HG02798 (cell line): ENCODE results near the gene PRX.
"Not testable (repeated sequence)": the region's sequence is repeated elsewhere in the genome, so short reads cannot be mapped to it uniquely, and the experiment has no call there.

ENCODE experiments used
- ATAC-seq: cut with Tn5 transposase; IDR thresholded peaks from one replicate; pipeline ENCODE4 v1.9.1; 2021; ENCODE audit warnings: mild to moderate bottlenecking; ENCODE audit not compliant: unreplicated experiment, poor library complexity

The PRX gene

DNA sequence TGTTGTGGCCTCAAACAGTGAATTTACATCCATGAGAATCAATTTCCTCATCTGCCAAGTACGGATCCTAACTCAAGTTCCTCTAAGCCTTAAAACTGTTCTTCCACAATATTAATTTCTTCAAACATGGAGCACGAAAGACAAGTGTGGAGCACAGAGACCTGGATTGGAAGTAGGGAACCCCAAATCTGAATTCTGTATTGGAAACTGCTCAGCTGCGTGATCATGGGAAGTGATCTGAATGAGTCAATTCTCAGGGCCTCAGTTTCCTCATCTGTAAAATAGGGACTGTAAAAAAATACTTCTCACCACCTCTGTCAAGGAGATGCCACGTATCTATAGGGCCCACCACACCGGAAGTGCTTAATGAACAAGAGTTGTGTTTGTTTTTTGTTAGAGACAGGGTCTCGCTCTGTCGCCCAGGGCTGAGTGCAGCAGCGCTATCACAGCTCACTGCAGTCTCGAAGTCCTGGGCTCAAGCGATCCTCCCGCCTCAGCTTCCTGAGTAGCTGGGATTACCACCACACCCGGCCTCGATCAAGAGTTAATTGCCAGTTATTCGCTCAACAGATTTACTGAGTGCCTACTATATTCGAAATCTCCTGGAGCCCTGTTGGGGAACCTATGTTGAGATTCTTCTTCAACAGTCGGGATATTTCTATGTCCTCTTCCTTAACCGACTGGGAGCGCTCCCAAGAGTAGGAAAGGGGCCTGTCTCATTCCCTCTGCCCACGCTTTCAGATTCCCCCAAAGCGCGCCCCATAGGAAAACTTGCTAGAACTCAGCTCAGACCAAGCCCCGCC is 29.4 kb upstream of the PRX start:
- ATAC-seq: no peak

DNA sequence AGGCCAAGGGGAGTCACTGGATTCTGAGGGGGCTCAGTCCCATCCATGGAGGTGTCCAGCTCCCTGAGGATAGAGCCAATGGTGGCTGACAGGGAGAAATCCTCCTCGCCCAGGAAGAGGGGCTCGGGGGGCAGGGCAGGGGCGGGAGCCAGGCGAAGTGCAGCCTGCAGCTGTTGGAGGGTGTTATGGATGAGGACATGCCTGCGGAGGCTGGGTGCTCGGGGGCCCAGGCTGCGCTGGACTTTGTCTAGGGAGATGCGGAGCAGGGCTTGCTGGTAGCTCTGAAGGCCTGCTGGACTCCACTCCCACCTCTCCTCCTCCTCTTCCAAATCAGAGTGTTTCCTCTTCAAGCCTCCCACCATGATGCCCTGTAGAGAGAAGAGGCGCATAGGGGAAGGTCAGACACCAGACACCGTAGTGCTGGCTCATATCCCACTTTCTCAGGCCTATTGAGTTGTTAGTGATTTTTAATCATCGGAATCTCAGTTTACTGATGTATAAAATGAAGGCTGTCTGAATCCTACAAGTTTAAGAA is 28.6 kb upstream of the PRX start:
- no peak for ATAC-seq

DNA sequence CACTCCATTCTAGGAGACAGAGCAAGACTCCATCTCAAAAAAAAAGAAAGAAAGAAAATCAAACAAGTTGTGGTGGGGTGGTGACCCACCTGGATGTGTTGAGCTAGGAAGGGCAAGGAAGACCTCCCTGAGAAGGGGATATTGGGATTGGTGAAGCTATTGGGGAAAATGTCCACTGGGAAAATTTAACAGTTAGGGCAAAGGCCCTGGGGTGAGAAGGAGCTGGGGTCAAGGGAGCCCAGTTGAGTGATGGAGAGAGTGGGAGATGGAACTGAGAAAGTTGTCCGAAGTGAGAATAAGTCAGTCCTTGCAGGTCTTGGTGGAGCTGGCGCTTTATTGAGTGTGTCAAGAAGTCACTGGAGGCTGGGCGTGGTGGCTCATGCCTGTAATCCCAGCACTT is 25.1 kb upstream of the PRX start:
- no peak for ATAC-seq

DNA sequence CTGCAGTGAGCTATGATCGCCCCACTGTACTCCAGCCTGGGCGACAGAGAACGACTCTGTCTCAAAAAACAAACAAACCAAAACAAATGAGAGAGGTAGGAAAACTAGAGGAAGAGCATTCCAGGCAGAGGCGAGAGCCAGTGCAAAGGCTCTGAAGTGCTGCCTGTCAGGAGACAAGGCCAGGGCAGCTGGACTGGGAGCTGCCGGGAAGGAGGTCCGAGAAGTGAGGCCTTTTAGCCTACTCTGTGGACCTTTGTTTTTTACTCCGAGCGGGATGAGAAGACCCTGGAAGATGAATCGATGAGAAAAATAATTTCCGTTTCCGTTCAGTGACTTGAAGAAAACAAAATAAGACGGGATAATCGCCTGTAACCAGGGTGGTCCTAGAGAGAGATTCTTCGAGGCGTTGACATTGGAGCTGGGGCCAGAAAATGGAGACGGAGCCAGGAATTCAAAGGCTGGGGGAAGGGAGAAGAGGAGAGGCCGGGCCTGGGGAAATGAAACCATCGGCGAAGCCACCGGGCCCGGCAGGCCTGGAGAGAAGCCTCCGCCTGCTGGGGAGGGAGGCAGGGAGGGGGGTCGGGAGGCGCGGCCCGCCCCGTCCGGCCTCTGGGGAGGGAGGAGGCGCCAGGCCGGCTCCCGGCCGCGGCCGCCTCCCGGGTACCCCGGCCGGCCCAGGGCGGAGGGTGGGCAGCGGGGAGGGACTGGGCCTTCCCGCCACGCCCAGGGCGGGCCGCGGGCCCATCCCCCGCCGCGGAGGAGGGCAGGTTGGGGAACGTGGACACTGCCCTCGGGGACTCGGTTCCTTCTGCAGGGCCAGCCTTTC is 20.4 kb upstream of the PRX start:
- ATAC-seq: peak; percentile 71

DNA sequence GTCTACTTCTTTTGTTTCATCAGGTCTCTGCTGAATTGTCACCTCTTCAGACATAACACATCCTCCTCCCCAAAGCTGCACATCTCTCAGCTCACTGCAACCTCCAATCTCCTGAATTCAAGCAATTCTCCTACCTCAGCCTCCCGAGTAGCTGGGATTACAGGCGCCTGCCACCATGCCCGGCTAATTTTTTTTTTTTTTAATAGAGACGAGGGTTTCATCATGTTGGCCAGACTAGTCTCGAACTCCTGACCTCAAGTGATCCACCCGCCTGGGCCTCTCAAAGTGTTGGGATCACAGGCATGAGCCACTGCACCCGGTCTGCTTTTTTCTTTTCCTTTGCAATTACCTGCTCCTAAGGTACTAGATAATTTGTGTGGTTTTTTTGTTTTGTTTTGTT is 19.6 kb upstream of the PRX start:
- ATAC-seq: not testable (repeated sequence)

DNA sequence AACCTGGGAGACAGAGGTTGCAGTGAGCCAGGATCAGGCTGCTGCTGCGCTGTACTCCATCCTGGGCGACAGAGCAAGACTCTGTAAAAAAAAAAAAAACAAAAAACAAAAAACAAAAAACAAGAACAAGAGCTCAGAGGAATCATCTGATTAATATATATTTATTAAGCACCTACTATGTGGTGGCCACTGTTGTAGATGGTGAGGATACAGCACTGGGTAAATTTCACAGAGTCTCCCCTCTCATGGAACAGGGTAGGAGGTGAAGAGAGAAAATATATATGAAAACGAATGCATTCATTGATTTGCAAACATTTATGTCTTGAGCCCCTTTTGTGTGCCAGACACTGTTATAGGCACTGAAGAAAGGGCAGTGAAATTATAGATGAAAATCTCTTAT is 18.5 kb upstream of the PRX start:
- no peak for ATAC-seq

DNA sequence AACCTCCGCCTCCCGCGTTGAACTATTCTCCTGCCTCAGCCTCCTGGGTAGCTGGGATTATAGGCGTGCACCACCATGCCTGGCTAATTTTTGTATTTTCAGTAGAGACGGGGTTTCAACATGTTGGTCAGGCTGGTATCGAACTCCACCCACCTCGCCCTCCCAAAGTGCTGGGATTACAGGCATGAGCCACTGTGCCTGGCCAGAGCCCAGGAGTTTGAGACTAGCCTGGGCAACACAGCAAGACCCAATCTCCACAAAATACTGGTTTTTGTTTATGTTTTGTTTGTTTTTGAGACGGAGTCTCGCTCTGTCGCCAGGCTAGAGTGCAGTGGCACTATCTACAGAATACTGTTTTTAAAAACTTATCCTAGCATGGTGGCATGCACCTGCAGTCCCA is 17.1 kb upstream of the PRX start:
- ATAC-seq: not testable (repeated sequence)

DNA sequence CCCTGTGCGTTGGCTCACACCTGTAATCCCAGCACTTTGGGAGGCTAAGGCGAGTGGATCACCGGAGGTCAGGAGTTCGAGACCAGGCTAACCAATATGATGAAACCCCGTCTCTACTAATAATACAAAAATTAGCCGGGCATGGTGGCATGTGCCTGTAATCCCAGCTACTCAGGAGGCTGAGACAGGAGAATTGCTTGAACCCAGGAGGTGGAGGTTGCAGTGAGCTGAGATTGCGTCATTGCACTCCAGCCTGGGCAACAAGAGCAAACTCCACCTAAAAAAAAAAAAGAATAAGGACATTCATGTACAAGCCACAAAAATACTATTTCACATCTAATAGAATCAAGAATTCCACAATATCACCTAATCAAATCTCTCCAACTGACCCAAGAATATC is 15.0 kb upstream of the PRX start:
- not testable (repeated sequence) for ATAC-seq

DNA sequence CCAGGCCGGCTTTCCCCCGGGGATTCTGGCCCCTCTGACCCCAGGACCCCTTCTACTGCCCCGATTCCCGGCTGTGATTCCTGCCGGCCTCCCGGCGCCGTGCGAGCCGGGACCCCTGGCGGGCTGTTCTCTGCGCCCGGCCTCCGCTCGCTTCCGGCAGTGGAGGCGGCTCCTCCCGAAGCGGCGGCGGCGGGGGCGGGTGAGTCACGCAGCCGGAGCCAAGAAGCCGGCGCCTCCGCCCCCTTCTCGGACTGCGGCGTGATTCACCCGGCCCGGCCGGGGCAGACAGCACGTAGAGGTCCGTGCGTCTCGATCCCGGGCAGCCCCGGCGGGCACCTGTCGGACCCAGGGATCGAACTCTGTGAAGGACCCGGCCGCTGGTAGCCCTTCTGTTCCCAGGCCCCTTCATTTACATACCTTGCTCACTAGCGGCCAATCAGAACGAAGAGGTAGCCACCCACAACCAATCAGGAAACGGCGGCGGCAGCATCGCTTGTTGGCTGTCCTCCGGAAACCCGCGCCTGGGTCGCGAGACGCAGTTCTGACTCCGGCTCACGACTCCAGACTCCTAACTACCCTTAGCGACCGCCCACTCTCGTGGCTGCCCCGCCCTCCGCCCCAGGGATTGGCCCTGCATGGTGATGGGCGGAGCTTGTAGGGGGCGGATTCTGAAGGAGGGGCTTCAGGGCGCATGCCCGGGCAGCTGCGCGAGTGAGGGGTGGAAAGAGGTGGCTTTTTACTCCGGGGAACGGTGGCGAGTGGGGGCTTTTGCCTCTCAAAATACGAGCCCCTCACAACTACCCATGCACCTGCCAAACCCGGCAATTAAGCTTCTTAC is 12.5 kb upstream of the PRX start, which contains the start of gene SERTAD1:
Gene SERTAD1 (minus strand): TSS at position 543 of the 838 bp plus-strand sequence. CDS start 2,446 bp downstream, outside the sequence.
- peak; percentile 87 for ATAC-seq

DNA sequence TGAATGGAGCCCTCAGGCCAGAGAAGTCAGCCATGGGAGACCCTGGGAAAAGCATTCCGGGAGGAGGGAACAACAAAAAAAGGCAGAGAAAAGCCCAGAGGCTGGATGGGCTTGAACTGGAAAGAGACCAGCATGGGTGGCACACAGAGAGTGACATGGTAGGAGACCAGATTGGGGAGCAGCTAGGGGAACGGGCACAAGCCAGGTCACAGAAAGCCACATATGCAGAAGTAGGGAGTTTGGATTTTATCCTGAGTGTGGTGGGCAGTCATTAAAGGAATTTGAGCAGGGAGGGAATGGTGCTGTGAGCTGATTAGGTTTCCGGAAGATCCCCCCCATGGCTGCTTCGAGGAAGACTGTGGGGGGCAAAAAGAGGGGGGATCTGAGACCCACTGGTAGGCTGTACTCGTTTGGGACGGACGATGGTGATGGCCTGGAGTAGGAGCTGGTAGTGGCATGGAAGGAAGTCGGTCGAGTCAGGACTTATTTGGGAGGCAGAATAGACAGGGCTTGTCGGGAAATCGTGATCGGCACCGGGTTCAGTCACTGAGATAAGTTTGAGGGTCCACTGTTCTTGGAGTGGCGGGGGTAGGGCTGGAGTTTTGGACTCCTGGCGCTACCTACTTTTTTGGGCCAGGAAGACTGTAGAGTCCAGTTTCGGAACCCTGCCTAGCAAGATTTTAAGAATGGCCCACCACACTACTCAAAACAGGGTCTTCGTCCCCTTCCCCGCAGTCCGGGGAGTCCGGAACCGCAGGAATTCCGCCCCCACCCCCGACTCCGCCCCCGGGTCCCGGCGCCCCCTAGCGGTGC is 11.7 kb upstream of the PRX start:
- no peak for ATAC-seq

DNA sequence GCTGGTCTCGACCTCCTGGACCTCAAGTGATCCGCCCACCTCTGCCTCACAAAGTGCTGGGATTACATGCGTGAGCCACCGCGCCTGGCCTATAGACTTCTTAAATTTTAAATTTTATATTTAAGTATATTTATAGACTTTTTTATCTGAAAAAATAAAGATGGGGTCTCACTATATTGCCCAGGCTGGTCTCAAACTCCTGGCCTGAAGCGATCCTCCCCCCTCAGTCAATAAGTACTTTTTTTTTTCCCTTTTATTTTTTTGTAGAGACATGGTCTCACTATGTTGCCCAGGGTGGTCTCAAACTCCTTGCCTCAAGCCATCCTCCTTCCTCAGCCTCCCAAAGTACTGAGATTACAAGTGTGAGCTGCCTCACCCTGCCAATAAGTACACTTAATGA is 10.8 kb upstream of the PRX start:
- no peak for ATAC-seq

DNA sequence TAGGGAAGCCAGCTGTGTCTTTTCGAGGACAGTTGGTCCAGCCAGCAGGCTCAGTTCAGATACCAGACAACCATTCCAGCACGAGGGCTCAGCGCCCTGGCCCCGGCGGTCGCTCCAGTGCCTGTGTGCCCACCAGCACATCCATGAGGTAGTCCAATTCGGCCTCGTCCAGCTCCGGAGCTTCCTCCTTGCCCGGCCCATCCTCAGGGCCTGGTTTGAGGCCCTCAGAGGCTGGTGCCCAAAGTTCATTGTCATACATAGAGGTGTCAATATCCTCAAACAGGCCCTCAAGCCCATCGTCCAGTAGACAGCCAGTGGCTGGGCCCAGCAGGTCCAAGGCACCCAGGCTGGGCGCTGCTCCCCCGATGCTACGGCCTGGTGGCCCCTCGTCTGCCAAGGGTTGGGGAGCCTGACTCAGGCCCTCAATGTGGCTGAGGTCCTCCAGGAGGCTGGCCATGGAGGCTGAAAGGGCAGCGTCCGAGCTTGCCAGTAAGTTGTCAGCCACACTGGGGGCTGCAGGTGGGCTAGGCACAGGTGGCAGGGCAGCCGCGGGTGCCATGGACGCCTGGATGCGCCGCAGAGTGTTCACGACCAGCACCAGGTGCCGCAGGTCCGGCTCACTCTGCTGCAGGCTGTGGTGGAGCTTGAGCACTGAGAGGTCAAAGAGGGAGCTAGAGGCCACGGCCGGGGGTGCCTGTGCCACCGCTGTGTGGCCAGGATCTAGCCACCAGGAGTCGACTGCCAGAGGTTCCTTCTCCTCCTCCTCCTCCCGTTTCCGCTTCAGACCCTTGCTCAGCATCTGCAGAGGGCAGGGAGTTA is 9.8 kb upstream of the PRX start:
- ATAC-seq: no peak

DNA sequence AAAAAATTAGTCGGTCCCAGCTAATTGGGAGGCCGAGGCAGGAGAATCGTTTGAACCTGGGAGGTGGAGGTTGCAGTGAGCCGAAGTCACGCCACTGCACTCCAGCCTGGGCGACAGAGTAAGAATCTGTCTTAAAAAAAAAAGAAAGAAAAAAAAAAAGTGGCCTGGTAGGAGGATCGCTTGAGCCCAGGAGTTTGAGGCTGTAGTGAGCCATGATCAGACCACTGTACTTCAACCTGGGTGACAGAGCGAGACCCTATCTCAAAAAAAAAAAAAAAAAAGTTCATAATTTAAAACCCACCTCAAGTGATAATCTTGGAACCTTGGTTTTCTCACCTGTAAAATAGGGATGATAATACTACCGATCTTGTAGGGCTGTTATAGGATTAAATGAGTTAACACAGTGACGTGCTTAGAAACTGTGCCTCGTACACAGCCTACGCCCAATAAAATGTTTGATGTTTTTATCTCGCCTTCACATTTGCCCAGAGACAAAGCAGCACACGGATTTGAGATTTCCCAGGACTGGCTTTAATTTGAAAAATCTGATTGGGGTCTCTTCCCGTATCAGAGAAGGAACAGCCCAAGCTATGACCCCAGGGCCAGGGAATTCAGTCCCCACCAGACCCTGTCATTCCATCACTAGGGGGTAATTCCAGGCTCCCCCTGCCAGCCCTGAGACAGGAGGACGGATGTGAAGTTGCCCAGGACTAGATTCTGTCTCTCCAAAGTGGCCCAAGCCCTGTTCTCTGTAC is 9.0 kb upstream of the PRX start:
- ATAC-seq: no peak

DNA sequence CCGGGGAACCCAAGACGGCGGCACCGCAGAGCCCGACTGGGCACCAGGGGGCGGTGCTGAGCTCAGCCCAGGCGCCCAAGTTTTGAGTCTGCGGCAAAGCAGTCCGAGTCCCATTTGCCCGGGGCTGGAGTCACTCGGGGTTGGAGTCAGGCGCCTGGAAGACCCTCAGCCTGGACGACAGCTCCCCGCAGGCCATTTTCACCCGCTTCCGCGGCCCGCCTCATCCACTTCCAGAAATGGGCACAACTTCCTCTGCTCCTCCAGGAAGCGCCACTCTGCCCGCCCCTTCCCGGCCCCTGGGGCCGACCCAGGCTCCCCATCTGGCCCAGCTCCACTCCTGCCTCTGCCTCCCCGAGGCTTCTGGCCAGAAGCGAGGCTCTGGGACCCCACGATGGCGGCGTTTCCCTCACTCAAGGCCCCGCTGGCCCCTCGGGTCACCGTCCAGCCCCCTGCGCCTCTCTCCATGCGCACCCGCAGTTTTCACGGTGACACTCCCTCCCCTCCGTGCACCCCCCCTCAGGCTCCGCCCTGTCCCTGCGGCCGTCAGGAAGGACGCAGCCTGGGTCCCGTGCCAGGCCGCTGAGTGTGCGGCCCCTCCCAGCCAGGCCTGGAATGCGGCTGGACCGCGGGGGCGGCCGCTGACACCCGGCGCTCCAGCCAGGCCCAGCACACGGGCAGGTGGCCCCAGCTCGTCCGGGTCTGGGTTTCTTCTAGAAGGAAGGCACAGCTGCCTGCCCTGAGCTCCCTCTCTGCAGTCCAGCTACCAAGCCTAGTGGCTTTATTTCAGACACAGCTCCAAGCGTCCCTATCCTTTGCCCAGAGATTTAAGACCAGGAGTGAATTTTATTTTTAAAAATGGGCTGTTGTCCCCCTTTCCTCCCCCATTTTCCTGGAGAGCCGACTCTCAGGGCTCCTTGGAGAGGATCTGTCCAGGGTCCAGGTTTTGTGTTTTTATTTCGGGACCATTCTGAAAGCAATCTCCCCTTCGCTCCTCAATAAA is 7.9 kb upstream of the PRX start:
- ATAC-seq: peak; percentile 31

DNA sequence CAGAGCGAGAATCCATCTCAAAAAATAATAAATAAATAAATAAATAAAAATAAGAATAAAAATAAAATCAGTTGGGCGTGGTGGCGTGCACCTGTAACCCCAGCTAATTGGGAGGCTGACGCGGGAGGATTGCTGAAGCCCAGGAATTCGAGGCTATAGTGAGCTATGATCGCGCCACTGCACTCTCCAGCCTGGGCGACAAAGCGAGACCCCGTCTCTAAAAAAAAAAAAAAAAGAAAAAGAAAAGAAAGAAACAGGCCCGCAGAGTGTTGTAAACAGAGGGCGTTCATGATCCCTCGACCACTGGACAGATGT is 7.2 kb upstream of the PRX start:
- ATAC-seq: no peak

DNA sequence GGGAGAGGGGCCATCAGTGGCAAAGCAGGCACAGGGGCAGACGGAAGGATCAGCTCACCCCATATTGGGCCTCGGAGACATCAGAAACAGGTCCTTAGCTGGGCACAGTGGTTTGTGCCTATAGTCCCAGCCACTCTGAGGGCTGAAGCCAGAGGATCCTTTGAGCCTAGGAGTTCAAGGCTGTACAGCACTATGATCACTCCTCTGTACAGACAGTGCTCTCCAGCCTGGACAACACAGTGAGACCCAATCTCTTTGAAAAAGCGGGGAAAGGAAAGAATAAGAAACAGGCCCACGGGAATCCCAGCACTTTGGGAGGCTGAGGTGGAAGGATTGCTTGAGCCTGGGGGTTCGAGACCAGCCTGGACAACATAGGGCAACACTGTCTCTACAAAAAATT is 6.6 kb upstream of the PRX start:
- no peak for ATAC-seq

DNA sequence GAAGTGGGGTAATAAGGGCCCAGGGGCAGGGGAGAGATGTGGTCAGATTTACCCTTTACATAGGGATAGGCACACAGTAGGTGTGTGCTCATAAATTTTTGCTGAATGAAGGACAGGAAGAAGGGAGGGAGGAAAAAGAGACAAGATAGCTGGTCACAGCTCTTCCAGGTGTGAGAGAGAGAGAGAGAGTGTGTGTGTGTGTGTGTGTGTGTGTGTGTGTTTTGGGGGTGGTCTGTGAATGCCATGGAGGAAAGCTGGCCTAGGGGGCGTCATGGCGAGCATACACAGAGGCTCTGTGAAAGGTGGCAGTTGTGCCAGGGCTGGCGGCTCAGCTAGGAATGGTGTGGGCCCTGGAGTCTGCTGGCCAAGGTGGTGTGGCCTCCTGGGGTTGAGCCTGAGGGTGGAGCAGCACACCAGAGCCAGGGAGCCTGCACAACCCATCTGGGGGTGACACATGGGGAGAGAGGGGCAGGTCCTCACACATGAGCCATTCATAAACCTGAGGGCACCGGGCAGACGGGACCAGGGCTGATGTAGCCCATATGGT is 6.0 kb upstream of the PRX start:
- ATAC-seq: no peak
